Articular chondrocyte of knee joint (primary cell): ENCODE data around the gene BNIP2. TPM values are rescaled to one million over a fixed set of nuclear protein-coding genes. Genes with fewer than 3 reads are reported as not detected.

Experiments
- total RNA-seq: library from RNA; depleted of rRNA; stranded (reverse); fragments of >200 nt; gene quantifications from 2 replicates; pipeline ENCODE4 v1.2.3, GENCODE V29; 2012

The BNIP2 gene, protein sequence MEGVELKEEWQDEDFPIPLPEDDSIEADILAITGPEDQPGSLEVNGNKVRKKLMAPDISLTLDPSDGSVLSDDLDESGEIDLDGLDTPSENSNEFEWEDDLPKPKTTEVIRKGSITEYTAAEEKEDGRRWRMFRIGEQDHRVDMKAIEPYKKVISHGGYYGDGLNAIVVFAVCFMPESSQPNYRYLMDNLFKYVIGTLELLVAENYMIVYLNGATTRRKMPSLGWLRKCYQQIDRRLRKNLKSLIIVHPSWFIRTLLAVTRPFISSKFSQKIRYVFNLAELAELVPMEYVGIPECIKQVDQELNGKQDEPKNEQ
- 156 and 165 TPM in 2 replicates for total RNA-seq

DNA sequence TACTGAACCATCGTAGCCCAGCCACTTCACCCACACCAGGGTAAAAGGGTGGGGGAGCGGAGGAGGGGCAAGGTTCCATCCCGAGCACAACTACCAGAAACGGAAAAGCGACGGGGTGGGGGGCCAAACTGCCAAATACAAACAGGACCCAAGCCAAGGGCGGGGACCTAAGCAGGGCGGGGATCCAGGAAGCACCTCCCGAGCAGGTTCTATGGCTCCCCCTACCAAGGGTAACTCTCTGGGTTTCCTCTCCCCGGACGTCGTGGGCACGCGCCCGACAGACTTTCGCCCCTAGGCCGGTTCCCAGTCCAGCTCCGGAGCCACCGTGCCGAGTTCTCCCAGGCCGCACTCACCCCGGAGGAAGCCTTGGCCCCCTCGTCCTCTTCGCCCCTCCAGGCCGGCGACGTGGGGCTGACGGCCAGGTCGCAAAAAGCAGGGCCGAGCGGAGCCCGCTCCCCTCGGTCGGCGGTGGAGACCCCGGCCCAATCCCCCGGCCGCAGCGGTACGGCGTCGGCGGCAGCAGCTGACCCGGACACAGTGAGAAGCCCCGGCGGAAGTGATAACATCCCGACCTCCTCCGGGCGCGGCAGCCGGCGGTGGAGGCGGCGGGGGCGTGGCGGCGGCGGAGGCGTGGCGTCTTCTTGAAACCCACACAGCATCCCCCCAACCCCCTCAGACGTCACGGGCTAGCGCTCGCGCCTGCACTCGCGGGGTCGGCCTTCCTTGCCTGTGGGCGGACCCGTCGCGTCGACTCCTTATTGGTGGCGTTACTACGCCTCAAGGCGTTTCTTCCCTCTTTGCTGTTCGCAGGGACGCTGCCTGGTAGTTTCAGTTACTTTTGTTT, at the start of gene BNIP2:
TSS of gene BNIP2 (minus strand) at position 539 of the 844 bp plus-strand sequence. CDS start 6,863 bp downstream, outside the sequence.

DNA sequence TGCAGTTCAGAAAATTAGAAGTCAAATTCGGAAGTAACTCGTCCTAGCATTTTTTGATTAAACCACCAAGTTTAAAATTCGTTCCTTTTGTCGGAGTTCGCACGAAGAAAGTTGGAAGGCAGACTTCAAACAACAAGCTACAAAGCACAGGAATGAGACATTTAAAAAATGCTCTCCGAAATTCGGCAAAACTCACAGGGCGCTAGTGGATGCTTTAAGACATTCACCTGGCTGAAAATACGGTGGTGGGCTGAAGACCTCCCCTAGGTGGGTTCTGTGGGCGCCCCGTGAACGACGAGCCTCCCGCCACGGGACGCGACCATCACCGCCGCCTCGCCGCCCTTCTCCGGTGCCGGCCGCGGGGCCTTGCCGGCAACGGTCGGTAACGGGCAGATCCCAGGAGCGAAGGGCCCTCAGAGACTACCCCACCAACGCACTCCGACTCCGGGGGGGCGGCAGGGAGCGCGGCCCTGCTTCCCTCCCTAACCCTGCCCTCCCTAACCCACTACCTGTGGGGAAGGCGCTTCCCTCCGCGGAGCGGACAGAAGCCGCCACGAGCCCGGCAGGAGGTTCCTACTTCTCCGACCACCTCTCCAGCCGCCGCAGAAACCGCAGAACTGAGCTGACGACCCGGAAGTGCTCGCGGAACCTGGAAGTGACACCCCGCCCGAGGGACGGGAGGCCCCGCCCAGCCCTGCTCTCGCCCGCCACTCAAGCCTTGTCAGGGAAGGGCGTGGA, 32.1 kb downstream of the BNIP2 start, which contains the start of gene GTF2A2:
TSS of gene GTF2A2 (minus strand) at position 619 of the 738 bp plus-strand sequence. CDS start 5,238 bp downstream, outside the sequence.

DNA sequence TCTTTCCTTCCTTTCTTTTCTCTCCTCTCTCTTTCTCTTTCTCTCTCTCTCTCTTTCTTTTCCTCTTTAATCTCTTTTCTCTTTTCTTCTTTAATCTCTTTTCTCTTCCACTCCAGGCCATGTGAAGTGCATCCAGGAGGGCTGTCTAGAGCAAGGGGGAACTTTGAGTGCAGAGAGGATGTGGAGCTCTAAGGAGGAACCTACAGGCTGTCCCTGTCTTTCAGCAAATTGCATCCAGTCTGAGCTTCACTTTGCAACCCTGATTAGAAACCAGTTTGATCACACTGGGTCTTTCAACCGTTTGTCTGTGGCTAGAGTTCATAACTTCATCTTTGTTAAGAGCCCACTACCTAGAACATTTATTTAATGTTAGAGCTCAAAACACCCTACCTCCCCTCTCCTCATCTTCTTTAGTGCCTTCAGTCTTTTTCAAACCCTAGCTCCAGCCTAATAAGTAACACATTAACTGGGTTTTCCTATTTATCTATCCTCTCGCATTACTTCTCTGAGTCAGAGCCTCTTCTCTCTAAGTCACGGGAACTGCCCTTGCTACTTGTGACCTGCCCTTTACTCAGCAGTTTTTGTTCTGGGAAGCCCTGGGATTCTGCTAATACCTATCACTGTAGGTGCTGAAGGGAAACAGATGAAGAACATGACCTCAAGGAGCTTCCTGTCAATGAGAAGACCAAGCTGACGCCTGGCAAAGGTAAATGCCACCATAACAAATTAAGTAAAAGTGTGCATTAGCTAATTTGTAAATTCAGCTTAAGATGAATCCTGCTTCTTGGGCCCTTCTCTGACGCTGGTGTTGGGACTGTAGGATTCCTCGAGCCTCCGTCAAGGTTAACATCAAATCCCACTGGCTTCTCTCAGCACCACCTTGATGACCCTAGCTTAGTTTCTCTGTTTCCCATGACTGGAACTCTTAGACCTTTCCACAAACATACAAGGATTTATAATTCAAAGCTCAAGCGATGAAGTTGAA, 77.6 kb downstream of the BNIP2 start, which contains the start of gene GCNT3:
TSS of gene GCNT3 (plus strand) at position 508 of the 985 bp plus-strand sequence. CDS start 6,456 bp downstream, outside the sequence.

Other genes with a start within 250 kb of the BNIP2 start
- 5.1 and 5.8 TPM in 2 replicates for gene GCNT3, start 77.5 kb downstream of the BNIP2 start, total RNA-seq
- 23.3 and 31.5 TPM in 2 replicates for gene GTF2A2, start 31.8 kb downstream of the BNIP2 start, total RNA-seq